CD4-positive, alpha-beta T cell treated with Interferon gamma for 1 hour (primary cell): ENCODE results near the gene PLXNA4.

Experiments used
- DNase-seq: peaks from one replicate; pipeline ENCODE4 v3.0.0-alpha.2; 2020

Gene PLXNA4

DNA sequence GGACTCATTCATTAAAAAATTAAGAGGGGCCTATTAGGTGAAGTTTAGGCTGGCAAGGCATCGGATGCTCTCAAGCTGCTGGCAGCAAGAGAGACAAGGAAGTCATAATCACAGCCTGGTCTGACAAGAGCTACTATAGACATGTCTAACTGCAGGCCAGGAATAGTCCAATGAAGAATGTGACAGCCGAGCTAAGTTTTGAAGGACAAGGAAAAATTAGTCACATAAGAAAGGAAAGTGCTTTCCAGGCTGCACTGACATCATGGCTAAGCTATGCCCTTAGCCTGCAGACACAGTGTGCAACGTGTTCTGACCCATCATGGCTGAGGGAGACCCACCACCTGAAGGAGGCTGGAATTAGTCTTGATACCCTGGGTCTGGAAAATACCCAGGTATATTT lies 281.1 kb downstream of the PLXNA4 start:
- no peak for DNase-seq

DNA sequence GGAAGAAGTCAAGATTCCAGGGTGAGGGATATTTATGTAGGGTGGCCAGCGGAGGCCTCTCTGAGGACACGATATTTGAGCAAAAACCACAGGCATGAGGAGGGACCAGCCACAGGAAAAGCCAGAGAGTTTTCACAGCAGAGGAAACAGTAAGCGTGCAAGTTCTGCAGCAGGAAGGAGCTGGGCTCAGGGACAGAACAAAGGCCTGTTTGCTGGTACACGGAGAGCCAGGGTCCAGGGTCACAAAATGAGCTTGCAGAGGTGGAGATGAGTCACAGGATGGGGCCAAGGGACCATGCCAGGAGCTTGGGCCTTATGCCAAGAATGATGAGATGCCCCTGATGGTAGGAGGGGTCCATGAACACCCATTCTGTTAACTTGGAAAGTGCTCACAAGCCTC lies 283.5 kb downstream of the PLXNA4 start:
- DNase-seq = no peak

DNA sequence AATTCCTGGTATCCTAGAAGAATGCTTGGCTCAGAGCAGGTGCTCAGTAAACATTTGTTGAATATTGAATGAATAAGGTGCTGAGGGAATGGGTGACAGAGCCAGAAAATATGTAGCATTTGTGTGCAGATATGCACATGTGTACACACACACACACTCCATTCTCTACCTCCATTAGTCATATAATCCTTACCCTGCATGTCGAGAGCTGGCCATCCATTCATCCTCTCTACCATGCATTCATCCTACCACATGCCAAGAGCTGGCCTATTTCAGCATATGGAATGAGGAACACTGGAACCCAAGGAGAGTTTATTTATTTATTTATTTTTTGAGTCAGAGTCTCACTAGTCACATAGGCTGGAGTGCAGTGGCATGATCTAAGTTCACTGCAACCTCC lies 284.8 kb downstream of the PLXNA4 start:
- no peak for DNase-seq

DNA sequence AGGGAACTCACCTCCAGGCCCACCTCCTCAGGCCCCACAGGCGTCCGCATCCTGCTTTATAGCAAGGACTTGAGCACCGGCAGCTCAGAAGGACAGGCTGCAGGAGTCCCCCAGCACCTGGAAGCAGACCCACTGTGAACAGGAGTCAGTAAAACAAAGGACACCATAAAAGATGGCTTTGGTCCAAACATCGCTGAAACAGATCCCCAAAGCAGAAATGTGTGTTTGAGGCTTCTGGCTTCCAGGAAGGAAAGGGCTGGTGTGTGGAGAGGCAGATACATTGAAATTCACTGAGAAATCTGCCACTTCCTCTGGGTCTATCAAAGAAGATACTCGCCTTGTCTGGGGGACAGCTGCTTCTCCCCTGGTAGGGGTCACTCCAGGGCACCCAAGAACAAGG lies 286.2 kb downstream of the PLXNA4 start:
- DNase-seq = no peak

DNA sequence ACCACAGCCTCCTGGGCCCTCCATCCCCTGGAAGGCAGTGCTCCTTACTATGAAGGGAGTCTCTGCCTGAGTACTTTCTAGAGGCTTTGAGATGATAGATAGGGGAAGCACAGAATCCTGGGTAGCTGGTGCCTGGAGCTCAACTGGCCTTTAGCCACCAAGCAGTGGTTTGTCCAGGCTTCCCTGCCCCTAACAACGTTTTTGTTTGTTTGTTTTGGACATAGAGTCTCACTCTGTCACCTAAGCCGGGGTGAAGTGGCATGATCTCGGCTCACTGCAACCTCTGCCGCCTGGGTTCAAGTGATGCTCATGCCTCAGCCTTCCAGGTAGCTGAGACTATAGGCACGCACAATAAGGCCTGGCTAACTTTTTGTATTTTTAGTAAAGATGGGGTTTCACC lies 289.4 kb downstream of the PLXNA4 start:
- no peak for DNase-seq

DNA sequence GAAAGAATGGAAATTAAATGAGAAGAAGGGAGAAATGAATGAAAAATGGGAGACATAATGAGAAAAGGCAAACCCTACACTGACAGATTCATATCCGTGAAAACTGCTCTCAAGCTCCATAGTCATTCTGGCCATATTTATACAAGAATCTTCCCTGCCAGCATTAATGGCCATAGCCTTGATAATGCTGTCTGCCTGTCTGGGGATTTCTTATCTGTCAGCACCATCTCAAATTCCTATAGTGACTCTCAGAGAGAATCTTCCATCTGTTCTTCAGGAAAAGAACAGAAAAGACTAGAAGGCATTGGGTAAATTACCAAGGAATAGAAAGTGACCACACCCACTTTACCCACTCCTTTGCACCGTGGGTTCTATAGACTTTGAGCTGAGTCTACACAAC lies 295.9 kb downstream of the PLXNA4 start:
- DNase-seq = no peak

DNA sequence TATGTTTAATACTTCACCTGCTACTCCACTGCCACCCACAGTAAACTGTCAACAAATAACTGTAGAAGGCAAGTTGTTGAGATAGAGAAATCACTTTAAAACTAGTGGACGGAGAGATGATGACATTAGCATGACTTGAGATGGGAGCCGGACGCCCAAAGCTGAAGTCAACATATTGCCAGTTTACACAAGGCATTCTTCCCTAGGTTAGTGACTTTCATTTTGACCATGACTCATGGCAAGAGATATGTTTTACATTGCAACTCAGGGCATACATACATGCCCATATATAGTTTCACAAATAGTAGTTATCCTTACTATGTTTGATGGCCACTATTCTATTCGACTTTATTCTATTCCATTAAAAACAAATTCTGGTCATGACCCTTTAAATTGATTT lies 296.6 kb downstream of the PLXNA4 start:
- DNase-seq = no peak

DNA sequence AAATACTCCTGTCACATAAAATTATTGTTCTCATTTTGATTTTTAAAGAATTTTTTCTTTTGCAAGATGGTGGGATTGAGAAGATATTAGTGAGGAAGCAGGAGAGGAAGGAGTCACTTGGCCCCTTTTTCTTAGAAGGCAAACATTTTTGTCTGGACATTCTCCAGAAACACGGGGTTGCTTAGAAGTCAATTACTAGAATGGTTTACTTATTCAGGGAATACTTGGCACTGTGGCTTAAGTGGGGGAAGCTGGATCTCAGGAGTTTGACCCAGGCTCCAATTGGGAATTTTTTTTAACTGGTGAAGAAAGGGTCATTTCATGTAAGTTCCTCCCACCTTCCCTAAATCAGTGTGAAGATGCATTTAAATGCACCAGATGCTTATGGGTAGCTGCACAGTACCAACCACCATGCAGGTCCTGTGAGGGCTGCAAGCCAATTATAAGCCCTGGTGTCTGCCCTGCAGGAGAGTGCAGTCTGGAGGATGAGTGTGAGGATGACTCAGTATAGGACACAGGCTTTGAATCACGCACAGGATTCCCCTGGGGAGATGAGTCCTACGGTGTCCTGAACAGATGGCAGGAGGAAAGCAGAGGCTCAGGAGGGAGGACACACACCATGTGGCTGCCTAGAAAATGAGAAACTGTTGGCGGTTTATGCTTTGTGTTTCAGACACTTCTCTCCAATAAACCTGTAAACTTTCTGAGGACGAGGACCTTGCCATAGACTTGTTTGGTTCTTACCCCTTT lies 299.1 kb downstream of the PLXNA4 start:
- no peak for DNase-seq

DNA sequence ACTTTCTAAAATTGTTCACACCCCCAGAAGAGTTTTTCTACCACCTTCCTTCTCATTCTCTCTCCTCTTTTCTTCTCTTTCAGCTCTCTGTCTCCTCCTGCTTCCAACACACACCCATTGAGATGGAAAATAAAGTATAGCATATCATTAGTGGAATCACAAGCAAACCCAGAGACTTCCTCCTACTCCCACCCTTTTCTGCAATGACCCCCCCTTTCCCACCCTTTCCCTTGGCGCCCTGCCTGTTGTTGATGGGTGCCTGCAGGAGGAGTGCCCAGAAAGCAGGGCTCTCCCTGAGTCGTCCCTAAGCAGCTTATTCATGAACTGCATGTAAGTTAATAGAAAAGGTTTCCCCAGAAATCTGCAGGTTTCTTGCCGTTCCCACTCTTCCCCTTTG lies 300.0 kb downstream of the PLXNA4 start:
- no peak for DNase-seq

DNA sequence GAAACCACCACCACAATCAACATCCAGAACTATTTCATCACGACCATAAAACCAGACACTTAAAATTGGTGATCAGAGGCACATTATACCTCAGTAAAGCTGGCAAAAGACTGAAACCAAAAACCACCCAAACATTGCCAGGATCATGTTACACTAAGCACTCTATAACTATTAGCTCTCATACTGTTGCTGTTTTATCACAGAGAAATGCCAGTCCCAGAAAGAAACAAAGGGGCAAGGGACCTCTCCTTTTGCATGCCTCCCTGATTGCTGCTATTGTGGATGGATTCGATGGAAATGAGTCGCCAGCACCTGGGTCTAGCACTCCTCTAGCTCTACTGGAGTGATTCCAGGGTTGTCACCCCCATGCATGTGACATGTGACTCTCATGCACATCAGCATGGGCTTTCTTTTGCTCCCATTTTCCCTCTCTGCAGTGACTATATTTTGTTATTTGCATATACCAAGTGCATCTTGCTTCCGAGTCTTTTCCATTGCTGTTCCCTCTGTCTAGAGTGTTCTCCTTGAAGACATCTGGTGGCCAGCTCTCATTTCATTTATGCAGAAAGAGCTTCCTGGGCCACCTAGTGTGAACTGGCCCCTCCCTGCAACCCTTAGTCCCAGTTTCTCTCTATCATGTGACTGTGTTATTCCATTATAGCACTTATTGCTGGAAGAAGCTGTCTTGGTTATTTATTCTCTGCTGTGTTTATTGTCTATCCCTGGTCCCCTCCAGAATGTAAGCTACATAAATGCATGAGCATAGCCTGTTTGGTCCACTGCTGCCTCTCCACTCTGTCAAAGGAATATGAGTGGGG lies 300.6 kb downstream of the PLXNA4 start:
- no peak for DNase-seq

DNA sequence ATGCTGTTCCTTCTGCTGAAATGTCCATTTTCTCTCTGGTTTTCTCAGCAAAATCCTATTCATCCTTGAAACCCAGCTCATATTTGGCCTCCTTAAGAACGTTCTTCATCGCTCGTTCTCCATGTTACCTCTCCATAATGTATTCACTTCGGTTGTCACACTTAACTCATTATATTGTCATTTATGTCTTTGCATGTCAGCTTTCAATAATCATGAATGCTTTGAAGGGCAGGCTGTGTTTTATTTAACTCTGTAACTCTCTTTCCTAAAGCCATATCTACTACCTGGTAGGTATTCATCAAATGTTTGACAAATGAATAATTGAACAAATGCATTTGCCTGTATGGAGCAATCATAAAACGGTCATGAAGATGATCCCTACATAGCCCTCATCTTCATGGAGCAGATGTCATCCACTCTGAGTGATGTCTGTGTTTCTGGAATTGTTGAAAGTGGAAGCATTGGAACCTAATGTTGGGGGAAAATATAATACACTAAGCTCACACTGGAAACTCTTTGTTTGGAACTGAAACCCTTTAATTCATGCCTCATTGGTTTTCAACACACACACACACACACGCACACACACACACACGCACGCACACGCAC lies 303.4 kb downstream of the PLXNA4 start:
- DNase-seq = no peak

DNA sequence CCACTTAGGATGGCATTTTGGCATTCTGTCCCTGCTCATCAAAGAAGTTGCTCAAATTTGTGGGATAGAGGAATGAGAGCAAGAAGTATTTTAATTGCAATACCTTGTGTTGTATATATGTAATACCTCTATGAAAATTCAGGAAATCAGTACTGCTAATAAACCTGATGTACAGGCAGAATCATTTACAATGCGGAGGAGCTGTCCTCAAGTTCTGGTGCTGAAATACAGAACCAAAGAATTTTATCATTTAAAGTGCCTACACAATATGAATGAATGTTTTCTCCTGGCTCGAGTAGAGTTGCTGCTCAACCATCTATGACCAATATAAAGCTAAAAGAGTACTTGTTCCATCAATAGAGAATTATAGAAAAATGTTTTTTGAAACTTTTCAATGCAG lies 305.8 kb downstream of the PLXNA4 start:
- DNase-seq = no peak

DNA sequence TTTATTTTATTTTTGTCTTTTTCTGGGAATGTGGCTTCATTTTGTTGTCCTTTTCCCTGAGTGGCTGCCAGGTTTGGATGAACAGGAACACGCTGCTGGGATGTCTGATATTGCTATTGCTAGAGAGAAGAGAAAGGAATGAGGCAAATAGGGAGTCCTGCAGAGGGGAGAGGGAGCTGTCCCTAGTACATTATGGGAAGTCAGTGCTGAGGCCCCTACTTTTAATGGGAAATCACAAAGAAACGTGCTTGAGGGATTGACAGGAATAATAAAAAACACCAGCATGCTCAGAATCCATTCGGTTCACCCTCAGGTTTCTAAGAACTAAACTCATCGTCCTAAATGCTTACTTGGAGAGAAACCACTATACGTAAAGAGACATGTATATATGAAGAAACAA lies 306.6 kb downstream of the PLXNA4 start:
- DNase-seq = no peak

DNA sequence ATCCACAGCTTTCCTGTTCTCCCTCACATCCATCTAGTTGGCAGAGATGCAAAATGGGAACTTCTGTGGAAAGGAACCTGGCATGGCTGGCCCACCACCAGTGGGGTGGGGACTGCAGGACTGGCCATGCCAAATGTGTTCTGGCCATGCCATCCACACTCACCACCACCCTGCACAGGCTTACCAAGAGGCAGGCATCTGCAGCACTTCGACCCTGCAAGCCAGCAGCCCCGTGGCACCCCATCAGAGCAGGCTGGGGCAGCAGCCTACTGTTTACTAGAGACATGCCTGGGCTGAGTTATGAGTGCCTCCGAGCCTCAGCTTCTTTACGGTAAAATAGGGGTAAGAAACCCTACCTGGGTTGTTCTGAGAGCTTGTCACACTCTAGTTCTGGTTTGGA lies 313.1 kb downstream of the PLXNA4 start:
- no peak for DNase-seq

DNA sequence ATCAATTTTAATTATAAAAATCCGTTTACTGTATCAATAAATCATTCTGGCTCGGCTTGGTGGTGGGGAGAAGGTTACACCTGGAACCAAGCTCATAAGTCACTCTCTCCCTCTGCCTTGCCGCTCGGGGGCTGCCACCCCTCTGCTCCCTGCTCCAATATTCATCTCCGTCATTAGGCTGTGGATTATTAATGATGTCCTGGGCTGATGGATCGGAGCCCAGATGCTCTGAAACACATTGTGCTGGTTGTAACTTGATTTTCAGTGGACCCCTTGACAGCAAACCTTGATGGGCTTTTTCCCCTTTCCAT lies 314.2 kb downstream of the PLXNA4 start:
- DNase-seq = no peak

DNA sequence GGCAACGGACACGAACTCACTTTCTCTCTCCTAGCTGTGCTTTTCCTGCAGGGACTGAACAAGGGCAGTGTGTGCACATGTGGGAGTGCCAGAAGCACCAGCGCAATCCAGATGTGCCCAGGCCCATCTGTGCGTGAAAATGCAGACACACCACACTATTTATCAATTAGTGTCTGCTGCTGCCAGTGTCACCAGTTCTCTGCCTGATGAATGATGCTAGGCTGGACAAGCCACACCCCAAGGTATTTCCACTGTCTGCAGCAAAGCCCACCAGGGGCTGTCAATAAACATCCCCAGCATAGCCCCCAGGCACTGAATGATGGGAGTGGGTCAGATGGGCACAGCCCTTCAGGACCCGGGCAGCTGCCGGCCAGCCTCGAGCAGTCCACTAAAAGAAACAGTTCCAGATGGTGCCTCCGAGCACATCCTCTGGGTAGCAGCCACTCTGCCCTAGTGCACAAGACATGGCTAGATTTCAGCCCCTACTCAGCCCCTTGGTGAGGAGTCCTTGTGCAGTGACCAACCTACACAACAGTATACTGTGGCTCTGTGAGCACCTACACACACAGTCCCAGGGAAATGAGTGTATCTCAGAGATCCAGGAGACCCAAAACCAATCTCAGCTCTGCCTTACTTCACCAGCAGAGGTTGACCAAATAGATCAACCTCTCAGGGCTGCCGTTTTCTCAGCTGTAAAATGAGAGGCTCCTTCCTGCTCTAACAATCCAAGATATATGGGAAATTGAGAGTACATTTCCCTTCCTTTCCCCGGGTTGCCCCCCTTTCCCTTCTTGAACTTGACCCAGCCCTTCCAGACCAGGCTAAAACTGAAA lies 314.7 kb downstream of the PLXNA4 start:
- no peak for DNase-seq

DNA sequence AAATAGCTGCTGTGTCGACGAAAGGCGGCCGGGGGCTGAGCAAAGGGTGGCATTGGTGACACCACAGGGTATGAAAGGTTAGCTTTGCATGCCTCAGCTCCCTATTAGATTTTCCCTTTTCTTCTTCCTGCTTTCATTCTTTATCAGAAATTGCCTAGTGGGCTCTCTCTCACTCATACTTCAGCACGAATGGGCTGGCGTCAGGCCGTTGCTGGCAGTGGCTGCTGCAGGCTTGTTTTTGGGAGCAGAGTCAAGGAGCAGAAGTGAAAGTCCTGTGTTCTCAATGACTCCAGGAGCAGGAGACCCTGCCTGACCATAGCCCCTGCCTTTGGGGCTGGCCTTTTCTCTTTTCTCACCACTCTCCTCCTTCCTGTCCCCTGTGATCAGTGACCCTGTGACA lies 318.0 kb downstream of the PLXNA4 start:
- no peak for DNase-seq

DNA sequence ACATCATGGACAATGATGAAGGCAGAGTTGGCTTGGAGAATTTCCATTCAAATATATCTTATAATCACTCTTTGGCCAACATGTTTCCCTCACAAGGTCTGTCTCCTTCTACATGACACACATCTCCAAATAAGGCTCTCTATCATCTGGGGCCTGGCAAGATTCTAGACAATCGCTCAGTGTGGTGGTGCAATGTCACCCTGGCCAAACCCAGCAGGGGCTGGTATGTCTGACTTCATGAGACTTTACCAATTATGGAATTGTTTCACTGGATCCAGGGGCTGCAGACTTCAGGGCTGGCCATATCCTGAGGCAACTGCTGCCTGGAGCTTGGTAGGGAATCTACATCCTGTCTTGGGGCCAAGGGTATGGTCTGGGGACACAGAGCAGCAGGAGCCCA lies 319.0 kb downstream of the PLXNA4 start:
- DNase-seq = no peak

DNA sequence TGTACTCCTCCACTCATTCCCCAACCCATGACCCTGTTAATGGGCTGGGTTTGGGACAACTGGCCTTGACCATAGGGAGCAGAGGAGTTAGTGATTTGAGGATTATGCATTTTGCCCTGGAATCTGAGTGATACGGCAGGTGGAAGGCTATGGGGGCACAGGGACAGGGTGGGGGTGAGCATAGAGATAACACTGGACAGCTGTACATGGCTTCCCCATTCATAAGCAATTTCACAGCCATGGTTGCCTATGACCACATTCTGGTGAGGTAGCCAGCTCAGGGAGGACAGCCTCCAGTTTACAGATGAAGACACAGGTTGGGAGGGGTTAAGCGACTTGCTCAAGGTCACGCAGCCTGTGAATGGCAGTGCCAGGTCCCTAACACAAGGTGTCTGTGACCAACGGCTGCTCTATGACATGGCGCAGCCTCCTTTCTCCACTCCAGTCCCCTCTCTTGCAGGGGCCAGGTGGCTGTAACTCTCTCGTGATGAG lies 319.5 kb downstream of the PLXNA4 start:
- DNase-seq = no peak

DNA sequence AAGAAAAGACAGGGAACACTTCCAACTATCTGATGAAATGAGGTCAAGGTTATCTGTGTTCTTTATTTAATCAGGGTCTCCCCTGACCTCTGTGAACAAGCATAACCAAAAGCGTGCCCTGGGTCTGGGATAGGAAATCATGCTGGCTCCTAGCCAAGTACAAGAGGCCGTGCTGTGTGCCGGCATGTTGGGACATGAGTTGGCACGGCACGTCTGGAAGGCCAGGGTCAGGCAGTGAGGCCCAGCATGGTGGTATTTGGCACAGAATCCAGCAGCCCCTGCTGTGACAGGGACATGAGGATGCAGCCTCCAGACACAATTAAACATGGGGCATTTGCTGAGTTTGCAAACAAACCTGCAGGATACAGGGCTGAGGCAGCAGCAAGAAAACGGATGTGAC lies 320.4 kb downstream of the PLXNA4 start:
- DNase-seq = no peak

DNA sequence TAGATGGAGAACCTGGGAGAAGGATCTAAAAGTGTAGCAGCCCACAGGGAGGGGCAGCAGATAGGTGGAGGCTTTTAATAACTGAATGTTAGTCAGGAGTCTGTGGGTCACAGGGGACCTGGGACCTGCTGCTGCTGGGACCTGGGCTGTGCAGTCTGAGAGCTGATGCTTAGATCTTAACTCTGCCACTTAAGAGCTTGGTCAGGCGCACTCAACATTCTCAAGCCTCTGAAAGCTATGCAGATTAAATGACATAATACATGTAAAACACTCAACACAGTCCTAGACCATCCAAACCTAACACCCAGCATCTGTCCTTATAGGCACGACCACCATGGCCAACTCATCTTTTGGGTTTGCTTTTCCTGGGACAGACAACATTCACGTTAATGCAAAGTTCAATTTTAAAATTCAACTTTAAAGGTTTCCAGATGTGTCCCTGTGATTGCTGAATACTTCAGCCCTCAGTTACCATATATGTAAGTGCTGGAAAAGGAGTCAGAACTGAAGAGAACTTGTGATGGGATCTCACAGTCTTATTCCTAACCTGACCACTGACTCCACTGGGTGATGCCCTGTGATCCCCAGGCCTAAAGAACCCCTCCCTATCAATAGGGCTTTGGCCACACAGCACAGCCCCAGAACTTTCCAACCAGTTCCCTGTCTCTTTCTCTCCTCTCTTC lies 321.0 kb downstream of the PLXNA4 start:
- no peak for DNase-seq

DNA sequence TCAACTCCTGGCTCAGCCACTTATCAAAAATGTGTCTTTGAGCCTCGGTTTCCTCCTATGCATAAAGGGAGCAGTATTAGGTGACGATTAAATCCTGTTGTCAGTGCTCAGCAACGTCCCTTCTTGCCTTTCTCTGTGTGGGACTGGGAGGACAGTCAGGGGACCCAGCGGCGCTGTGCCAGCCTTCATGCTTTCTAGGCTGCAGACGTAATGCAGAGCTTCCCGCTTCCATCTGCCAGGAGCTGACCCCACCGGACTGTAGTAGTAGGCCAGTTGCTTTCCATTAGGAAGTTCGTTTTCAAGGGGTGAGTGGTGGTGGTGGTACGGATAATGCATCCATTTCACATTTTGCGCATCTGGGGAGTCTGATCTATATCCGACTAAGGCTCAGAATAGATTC lies 321.8 kb downstream of the PLXNA4 start:
- no peak for DNase-seq

DNA sequence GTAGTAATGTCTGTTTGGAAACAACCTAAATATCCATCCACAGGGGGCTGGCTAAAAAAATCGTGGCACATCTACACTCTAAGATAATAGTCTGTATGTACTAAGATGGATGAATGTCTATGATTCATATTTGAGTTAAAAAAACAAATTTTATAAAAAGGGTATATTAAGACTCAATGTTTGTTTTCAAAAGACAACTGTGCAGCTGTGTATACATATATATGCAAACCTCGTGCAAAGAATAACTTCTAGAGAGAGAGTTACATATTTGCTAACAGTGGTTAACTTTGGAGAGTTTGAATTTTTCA lies 323.5 kb downstream of the PLXNA4 start:
- DNase-seq = no peak
